GM18526 (cell line): ENCODE data around the gene ADAMTS14.

ENCODE experiments used
- POLR2A ChIP-seq: IDR thresholded peaks from 3 replicates; pipeline ENCODE4 v1.6.1; 2011; ENCODE audit not compliant: insufficient read length; ENCODE audit errors: extremely low read depth

ADAMTS14 gene

DNA sequence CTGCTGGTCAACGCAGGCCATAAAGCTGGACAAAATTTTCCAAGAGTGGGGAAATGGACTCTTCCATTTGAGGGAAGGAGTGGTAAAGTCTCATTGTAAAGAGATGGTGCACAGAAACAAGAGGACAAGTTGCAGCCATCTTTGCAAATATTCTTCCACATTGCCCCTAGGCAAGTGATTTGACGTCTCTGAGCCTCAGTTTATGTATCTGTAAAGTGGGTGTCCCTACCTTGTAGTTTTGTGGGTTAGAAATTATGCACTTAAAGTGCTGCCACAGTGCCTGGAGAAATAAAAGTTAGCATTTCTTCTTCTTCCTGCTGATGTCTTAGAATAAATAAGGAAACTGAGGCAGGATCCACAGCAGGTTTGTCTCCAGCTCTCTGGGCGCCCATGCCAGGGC, 12.1 kb downstream of the ADAMTS14 start:
- TF ChIP-seq POLR2A, result no peak

DNA sequence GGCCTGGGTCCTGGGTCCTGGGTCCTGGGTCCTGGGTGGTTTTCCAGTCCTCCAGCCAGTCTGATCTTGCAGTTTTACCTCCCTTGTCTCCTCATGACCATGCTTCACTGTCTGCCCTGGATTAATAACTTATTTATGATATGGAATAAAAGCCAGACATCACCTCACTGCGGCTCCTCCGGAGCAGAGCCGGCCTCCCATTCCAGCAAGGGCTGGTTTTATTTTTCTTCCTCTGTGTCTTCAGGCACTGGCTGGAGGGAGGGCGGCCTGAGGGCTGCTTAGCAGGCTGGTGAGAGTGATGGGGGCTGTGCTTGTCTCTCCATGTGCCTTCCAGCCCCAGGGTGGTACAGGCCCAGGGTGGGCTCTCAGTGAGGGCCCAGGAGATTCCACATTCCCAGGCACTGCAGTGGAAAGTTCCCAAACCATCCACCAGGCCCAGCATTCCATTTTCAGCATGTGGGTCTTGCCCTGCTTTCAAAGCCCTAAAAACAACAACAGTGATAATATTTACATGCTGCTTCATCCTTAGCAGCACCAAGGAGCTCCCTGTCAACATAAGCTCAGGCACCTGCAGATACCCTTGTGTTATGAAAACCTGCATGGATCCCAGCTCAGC, 12.6 kb downstream of the ADAMTS14 start:
- TF ChIP-seq POLR2A, result no peak

- TF ChIP-seq POLR2A, result no peak
Measured at GRCh38 chr10:70685455-70685911, 13.2 kb downstream of the ADAMTS14 start.

DNA sequence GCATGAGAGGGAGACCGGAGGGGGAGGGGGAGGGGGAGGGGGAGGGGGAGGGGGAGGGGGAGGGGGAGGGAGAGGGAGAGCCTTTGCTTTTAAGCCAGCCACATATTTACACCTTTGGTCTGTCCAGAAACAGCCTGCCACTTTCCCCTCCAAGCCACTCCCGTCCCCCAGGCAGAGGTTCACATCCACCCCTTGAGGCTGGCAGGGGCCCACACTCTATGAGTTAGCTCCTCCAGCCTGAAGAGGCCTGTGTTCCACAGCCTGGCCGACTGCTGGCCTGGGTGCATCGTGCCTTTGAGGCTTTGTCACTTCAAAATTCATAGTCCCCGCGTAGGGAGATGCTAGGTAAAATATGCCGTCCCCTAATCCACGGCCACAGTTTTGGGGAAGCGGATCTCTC, 16.5 kb downstream of the ADAMTS14 start:
- no peak for TF ChIP-seq POLR2A

- TF ChIP-seq POLR2A, result no peak
Measured at GRCh38 chr10:70689661-70690060, 17.4 kb downstream of the ADAMTS14 start.

- TF ChIP-seq POLR2A, result no peak
Measured at GRCh38 chr10:70690589-70690988, 18.3 kb downstream of the ADAMTS14 start.

DNA sequence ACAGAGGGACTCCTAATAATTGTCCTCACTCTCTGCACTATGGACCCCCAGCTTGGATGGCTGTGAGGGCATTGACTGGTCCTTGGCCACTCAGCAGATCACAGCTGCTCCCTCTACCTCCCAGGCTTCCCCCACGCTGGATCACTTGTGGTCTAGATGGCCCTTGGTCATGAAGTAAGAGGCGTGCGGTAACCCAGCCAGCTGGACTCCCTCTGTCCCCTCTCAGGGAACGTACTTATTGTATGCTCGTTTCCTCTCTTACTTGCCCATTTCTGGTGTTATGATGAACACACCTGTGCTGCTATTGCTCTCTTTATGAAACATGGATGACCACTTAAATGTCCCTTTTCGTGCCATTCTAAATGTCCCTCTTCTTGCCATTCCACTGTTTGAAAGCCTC, 19.3 kb downstream of the ADAMTS14 start:
- TF ChIP-seq POLR2A, result no peak

- no peak for TF ChIP-seq POLR2A
Measured at GRCh38 chr10:70692043-70692603, 19.8 kb downstream of the ADAMTS14 start.

- TF ChIP-seq POLR2A, result no peak
Measured at GRCh38 chr10:70693619-70694335, 21.5 kb downstream of the ADAMTS14 start.

DNA sequence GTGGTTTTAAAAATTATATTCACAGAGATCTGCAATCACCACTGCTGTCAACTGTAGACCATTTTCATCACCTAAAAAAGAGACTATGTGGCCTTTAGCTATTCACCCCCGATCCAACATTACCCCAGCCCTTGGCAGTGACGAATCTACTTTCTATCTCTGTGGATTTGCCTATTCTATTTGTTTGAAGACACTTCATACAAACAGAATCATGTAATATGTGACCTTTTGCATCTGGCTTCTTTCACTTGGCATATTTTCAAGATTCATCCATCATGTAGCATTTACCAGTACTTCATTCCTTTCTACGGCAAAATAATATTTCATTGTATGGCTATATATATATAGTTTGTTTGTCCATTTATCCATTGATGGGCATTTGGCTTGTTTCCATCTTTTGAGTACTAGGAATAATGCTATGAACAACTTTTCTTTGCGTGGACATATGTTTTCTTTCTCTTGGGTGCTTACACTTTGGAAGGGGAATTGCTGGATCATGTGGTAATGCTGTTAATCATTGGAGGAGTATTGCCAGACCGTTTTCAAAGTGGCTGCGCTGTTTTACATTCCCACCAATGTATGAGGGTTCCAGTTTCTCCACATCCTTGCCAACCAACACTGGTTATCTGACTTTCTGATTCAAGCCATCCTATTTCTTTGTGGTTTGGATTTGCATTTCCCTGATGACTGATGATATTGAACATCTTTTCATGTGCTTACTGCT, 22.3 kb downstream of the ADAMTS14 start:
- no peak for TF ChIP-seq POLR2A

GRCh38 chr10:70695241-70696030, 23.1 kb downstream of the ADAMTS14 start:
- TF ChIP-seq POLR2A, result no peak

DNA sequence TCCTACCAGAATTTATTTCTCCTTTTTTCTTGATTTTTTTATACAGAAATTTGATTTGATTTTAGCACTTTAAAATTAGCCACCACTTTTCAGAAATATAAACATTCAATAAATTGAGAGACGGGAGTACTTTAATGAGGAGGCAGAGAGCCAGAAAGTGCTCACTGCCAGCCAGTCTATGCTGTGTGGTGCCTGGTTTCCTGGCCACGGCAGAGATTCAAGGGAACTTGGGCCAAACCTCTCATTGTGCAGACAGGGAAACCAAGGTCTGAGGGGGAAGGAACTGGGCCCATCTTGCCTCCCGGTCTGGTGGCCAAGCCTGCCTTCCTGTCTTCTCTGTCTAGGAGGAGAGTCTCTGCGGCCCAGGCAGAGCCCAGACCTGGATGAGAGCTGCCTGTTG, 25.9 kb downstream of the ADAMTS14 start:
- no peak for TF ChIP-seq POLR2A

- no peak for TF ChIP-seq POLR2A
Measured at GRCh38 chr10:70699063-70699658, 26.9 kb downstream of the ADAMTS14 start.

DNA sequence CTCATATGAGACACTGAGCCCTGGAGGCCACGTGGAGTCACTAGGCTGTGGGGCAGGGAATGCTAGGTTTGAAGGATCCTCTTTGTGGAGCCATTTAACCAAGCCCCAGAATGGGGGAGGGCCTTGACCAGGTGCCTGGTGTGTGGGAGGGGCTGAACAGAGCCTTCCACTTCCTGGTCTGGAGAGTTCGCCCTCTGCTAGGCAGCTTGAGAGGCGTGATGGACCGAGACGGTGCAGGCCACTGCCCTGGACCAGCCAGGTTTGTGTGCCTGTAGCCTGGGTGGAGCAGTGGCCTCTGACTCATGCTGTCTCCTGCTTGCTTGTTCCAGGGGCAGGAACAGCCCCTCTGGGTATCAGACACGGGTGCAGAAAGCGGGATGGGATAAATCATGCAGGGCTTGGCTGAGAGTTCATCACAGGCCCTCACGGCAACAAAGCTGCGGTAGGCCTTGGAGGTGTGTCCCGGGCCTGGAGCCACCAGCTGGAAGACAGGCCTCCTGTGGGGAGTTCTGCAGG, 27.4 kb downstream of the ADAMTS14 start:
- no peak for TF ChIP-seq POLR2A
